Body of pancreas (tissue), 4 donors: ENCODE results near the gene SLCO6A1.

ENCODE experiments used
- POLR2A ChIP-seq, 3 donors: fragments of 450-650 bp; IDR thresholded peaks; one replicate each; pipeline ENCODE4 v1.6.1; 2016; ENCODE audit warnings: antibody characterized with exemption in 3 of 3, mild to moderate bottlenecking in 2 of 3
- TF ChIP-seq, protein P1 (sequence below), 7 experiments: fragments of 450-650 bp in 4 of 7; fragments of 200-600 bp in 3 of 7; sonication (generic) in 3 of 7; IDR thresholded peaks; one replicate each; pipeline ENCODE4 v1.5.1; 2016 to 2019; ENCODE audit warnings: antibody characterized with exemption in 7 of 7

DNA sequence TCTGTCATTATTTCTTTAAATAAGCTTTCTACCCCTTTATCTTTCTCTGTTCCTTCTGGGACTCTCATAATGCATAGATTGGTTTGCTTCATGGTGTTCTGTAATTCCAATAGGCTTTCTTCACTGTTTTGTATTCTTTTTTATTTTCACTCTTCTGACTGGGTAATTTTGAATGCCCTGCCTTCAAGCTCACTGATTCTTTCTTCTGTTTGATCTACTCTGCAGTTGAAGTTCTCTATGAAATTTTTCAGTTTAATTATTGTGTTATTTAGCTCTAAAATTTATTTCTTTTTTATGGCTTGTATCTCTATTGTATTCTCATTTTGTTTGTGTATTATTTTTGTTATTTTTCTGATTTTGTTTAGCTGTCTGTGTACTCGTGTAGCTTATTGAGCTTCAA, 113.4 kb downstream of the SLCO6A1 start:
- TF ChIP-seq, protein P1, sequence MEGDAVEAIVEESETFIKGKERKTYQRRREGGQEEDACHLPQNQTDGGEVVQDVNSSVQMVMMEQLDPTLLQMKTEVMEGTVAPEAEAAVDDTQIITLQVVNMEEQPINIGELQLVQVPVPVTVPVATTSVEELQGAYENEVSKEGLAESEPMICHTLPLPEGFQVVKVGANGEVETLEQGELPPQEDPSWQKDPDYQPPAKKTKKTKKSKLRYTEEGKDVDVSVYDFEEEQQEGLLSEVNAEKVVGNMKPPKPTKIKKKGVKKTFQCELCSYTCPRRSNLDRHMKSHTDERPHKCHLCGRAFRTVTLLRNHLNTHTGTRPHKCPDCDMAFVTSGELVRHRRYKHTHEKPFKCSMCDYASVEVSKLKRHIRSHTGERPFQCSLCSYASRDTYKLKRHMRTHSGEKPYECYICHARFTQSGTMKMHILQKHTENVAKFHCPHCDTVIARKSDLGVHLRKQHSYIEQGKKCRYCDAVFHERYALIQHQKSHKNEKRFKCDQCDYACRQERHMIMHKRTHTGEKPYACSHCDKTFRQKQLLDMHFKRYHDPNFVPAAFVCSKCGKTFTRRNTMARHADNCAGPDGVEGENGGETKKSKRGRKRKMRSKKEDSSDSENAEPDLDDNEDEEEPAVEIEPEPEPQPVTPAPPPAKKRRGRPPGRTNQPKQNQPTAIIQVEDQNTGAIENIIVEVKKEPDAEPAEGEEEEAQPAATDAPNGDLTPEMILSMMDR (IDR thresholded peaks at IDR 0.05): no peak
- TF ChIP-seq POLR2A (IDR thresholded peaks at IDR 0.05): no peak
